HG02588 (cell line): ENCODE results near the gene PCYT2.

Experiments used
- ATAC-seq: cut with Tn5 transposase; IDR thresholded peaks from one replicate; pipeline ENCODE4 v1.9.1; 2021; ENCODE audit warnings: mild to moderate bottlenecking, moderate library complexity; ENCODE audit not compliant: unreplicated experiment

The PCYT2 gene

DNA sequence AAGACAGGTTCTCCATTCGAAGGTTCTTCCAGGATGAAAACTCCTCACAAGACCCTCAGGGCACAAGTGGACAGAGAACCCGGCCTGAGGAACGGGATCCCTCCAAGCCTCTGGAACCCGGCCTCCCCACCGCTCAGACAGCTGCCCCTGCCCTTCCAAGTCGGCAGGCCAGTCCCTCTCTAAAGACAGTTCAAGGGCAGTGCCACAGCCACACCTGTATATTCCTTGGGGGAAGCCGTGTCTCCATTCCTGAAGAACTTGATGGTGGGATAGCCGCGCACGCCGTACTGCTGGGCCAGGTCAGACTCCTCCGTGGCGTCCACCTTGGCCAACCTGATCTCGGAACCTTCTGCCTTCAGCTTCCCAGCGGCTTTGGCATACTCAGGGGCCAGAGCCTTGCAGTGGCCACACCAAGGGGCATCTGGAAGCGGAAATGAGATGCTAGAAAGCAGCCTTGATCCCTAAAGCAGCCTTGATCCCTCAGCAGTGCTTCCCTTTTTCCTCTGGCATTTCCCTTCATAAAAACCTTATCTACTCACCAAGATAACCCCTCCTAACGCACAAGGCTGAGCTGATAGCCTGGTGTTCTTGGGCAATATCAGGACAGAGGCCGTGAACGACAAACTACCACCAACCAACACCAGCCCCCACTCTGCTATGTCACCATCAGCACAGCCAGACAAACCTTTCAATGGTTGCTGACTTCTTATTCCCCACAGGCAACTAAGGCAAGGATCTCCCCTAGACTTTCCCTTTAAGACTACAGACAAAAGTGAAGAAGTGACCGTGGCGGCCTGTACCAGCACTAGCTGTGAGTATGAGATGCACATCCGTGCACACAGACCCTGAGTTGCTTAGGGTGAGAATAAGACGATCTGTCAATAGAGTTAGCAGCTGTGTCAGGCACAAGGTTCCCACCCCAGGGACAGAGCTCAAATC lies 52.0 kb downstream of the PCYT2 start:
- ATAC-seq: no peak

- no peak for ATAC-seq
Observed at GRCh38 chr17:81858170-81858966, 52.8 kb downstream of the PCYT2 start.

DNA sequence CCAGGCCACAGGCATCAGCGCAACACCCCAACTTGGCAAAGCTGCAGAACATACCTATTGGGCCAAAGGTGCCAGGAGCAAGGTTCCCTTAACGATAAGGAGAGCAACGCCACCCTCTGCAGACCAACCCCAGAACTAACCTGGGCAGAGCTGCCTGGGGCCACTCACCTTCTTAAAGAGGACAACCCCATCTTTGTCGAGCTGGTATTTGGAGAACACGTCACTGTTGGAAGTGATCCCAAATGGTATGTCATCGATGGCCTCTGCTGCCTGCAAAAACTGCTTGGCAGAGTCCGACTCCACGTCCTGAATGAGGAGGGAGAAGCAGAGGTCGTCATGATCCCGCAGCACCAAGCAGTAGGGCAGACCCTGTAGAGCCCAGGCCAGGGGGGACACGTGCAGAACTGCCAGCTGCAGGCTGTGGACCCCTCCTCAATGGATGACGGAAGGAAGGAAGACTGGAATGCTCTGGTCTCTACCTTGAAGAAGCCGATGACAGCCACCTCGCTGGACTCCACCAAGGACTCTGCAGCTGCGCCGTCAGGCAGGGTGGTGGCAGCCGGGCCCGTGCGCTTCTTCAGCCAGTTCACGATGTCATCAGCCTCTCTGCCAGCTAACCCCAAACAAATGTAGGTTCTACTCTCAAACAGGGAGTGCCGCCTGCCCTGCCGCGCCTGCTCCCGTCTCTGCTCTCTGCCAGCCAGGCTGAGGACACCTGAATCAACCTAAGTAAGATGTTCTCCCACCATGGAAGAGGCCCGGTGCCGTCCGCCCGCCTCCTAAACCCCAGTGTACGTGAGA lies 56.0 kb downstream of the PCYT2 start:
- no peak for ATAC-seq

DNA sequence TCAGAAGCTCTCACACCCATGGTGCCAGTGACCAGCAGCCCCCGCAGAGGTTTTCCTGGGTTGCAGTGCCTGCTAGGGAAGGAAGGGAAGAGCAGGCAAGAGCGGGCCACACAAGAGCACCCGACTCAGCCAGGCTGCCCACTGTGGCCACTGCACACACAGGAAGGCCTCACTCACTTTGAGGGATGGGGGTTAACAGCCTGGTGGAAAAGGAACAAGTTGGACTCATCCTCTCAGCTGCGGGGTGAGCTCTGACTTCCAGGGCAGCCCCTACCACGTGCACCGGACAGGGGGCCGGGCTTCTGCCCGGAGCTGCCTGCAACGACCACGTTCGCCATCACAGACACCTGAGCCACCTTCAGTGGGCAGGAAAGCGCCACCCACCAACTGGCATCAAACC lies 59.0 kb downstream of the PCYT2 start:
- no peak for ATAC-seq

GRCh38 chr17:81851423-81851822 lies 59.8 kb downstream of the PCYT2 start:
- no peak for ATAC-seq
